Liver (tissue), 9 donors: ENCODE data around the gene PLIN4. TPM values are rescaled to one million over a fixed set of nuclear protein-coding genes. Genes with fewer than 3 reads are reported as not detected.

Experiments used
- DNase-seq: peaks from one replicate; pipeline ENCODE4 v3.0.0-alpha.2; 2017; ENCODE audit warnings: low spot score
- H3K27ac ChIP-seq, 2 donors: one replicate each; pipeline ENCODE4 v1.7.0; 2013; ENCODE audit warnings: inconsistent platforms in 2 of 2, low read length in 2 of 2, control low read depth in 1 of 2, low read depth in 1 of 2, mild to moderate bottlenecking in 1 of 2
- H3K27me3 ChIP-seq, 4 donors: one replicate each; pipeline versions ENCODE4 v1.6.1 to v1.7.0; 2013; ENCODE audit warnings: low read length in 3 of 4, inconsistent platforms in 1 of 4, mild to moderate bottlenecking in 1 of 4, moderate library complexity in 1 of 4; ENCODE audit not compliant: control insufficient read depth in 4 of 4, insufficient read depth in 4 of 4
- H3K36me3 ChIP-seq, 4 donors: one replicate each; pipeline versions ENCODE4 v1.6.1 to v1.7.0; 2013; ENCODE audit warnings: low read length in 3 of 4, mild to moderate bottlenecking in 3 of 4, low read depth in 1 of 4, moderate library complexity in 1 of 4; ENCODE audit not compliant: control insufficient read depth in 4 of 4, insufficient read depth in 3 of 4
- H3K4me1 ChIP-seq, 4 donors: one replicate each; pipeline versions ENCODE4 v1.6.1 to v1.7.0; 2013; ENCODE audit warnings: low read length in 3 of 4, mild to moderate bottlenecking in 3 of 4, moderate library complexity in 1 of 4; ENCODE audit not compliant: control insufficient read depth in 4 of 4, insufficient read depth in 4 of 4
- H3K4me3 ChIP-seq, 3 donors: one replicate each; pipeline versions ENCODE4 v1.6.1 to v1.7.0; 2013; ENCODE audit warnings: low read length in 3 of 3, control low read depth in 1 of 3, low read depth in 1 of 3, mild to moderate bottlenecking in 1 of 3
- H3K9ac ChIP-seq, 2 donors: one replicate each; pipeline ENCODE4 v1.7.0; 2013; ENCODE audit warnings: low read length in 2 of 2, mild to moderate bottlenecking in 2 of 2, moderate library complexity in 2 of 2, control low read depth in 1 of 2, low read depth in 1 of 2
- H3K9me3 ChIP-seq, 4 donors: one replicate each; pipeline versions ENCODE4 v1.6.1 to v1.7.0; 2013; ENCODE audit warnings: low read length in 3 of 4; ENCODE audit not compliant: control insufficient read depth in 4 of 4
- ATF3 ChIP-seq: IDR thresholded peaks from 2 replicates; pipeline ENCODE4 v1.6.1; 2016; ENCODE audit warnings: antibody characterized with exemption
- EGR1 ChIP-seq, 2 donors: IDR thresholded peaks; 2 replicates each; pipeline ENCODE4 v1.6.1; 2016 to 2018; ENCODE audit warnings: antibody characterized with exemption in 2 of 2, low read depth in 2 of 2
- FOXA1 ChIP-seq: IDR thresholded peaks from 2 replicates; pipeline ENCODE4 v1.6.1; 2016; ENCODE audit warnings: antibody characterized with exemption
- FOXA2 ChIP-seq: IDR thresholded peaks from 2 replicates; pipeline ENCODE4 v1.6.1; 2016; ENCODE audit warnings: antibody characterized with exemption
- GABPA ChIP-seq, 2 donors: IDR thresholded peaks in 1 of 2; conservative IDR thresholded peaks in 1 of 2; 2 replicates each; pipeline ENCODE4 v1.6.1; 2016; ENCODE audit warnings: antibody characterized with exemption in 2 of 2, mild to moderate bottlenecking in 1 of 2, moderate library complexity in 1 of 2
- HNF4G ChIP-seq: IDR thresholded peaks from 2 replicates; pipeline ENCODE4 v1.6.1; 2016; ENCODE audit warnings: antibody characterized with exemption
- MAX ChIP-seq: IDR thresholded peaks from 2 replicates; pipeline ENCODE4 v1.6.1; 2016; ENCODE audit warnings: antibody characterized with exemption
- NR2F2 ChIP-seq: IDR thresholded peaks from 2 replicates; pipeline ENCODE4 v1.6.1; 2016; ENCODE audit warnings: antibody characterized with exemption
- SP1 ChIP-seq: IDR thresholded peaks from 2 replicates; pipeline ENCODE4 v1.6.1; 2018; ENCODE audit warnings: antibody characterized with exemption, mild to moderate bottlenecking
- TAF1 ChIP-seq: conservative IDR thresholded peaks from 2 replicates; pipeline ENCODE4 v1.6.1; 2016; ENCODE audit warnings: antibody characterized with exemption, mild to moderate bottlenecking
- WGBS: extraction: QIAGEN DNeasy Blood & Tissue Kit; methylation state at CpG from one replicate; pipeline ENCODE4 v1.1.7; 2013; 5-methylcytosine and 5-hydroxymethylcytosine counted together
- polyA plus RNA-seq, 2 donors: library from polyadenylated mRNA; stranded (reverse) in 1 of 2; unstranded in 1 of 2; fragments of 200-250 nt in 1 of 2; fragments of >200 nt in 1 of 2; fragmentation: Nextera tagmentation in 1 of 2; extraction: Ambion mirVana in 1 of 2; gene quantifications; one replicate each; pipeline versions ENCODE4 v1.2.1 to v1.2.3, GENCODE V29; 2013 to 2015
- total RNA-seq, 2 donors: library from RNA; depleted of rRNA; stranded (reverse); fragments of >200 nt; gene quantifications; one replicate each; pipeline ENCODE4 v1.2.3, GENCODE V29; 2014
- TF ChIP-seq, protein P1 (sequence below): IDR thresholded peaks from 2 replicates; pipeline ENCODE4 v1.6.1; 2016; ENCODE audit warnings: antibody characterized with exemption, mild to moderate bottlenecking
- TF ChIP-seq, protein P2 (sequence below): fragments of 150-350 bp; IDR thresholded peaks from 2 replicates; pipeline ENCODE4 v1.5.1; 2017; ENCODE audit warnings: improper control_type of control experiment, low read depth, low read length; ENCODE audit not compliant: missing input control
- donor health status: healthy.
- donor health status: healthy.
- donor health status: healthy.
- donor health status: healthy.
- donor health status: healthy.

Gene PLIN4
- total and polyA plus RNA-seq, 4 donors = 3.1 to 49.1 (median 9.5) TPM

DNA sequence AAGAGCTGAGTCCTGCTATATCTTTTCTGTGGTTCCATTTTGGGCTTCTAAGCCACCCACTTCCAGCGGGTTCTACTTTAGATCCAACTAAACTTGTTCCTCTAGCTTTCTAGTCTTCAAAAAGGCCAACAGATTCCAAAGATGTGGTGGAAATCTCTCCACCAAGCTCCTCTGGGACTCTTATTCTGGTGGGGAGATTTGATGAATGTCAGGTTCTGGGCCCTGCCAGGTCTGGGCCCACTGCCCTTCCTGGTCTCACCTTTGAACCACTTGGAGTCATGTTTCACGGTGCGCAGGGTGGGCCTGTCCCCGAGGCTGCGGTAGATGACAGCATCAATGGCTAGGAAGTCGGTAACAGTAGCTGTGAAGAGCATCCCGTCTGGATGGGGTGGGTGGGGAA, 36.4 kb upstream of the PLIN4 start:
- DNase-seq = no peak
- no peaks in the 10 kb centered on the region for H3K36me3 ChIP-seq
- WGBS = 82% methylated on average over 7 of the region's 7 CpGs

GRCh38 chr19:4553775-4554174, 35.5 kb upstream of the PLIN4 start:
- no peaks in the 10 kb centered on the region for H3K9me3 ChIP-seq
- TF ChIP-seq MAX (no peak), SP1 (no peak)
- TF ChIP-seq, protein P1, sequence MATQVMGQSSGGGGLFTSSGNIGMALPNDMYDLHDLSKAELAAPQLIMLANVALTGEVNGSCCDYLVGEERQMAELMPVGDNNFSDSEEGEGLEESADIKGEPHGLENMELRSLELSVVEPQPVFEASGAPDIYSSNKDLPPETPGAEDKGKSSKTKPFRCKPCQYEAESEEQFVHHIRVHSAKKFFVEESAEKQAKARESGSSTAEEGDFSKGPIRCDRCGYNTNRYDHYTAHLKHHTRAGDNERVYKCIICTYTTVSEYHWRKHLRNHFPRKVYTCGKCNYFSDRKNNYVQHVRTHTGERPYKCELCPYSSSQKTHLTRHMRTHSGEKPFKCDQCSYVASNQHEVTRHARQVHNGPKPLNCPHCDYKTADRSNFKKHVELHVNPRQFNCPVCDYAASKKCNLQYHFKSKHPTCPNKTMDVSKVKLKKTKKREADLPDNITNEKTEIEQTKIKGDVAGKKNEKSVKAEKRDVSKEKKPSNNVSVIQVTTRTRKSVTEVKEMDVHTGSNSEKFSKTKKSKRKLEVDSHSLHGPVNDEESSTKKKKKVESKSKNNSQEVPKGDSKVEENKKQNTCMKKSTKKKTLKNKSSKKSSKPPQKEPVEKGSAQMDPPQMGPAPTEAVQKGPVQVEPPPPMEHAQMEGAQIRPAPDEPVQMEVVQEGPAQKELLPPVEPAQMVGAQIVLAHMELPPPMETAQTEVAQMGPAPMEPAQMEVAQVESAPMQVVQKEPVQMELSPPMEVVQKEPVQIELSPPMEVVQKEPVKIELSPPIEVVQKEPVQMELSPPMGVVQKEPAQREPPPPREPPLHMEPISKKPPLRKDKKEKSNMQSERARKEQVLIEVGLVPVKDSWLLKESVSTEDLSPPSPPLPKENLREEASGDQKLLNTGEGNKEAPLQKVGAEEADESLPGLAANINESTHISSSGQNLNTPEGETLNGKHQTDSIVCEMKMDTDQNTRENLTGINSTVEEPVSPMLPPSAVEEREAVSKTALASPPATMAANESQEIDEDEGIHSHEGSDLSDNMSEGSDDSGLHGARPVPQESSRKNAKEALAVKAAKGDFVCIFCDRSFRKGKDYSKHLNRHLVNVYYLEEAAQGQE = no peak
- TF ChIP-seq, protein P2, sequence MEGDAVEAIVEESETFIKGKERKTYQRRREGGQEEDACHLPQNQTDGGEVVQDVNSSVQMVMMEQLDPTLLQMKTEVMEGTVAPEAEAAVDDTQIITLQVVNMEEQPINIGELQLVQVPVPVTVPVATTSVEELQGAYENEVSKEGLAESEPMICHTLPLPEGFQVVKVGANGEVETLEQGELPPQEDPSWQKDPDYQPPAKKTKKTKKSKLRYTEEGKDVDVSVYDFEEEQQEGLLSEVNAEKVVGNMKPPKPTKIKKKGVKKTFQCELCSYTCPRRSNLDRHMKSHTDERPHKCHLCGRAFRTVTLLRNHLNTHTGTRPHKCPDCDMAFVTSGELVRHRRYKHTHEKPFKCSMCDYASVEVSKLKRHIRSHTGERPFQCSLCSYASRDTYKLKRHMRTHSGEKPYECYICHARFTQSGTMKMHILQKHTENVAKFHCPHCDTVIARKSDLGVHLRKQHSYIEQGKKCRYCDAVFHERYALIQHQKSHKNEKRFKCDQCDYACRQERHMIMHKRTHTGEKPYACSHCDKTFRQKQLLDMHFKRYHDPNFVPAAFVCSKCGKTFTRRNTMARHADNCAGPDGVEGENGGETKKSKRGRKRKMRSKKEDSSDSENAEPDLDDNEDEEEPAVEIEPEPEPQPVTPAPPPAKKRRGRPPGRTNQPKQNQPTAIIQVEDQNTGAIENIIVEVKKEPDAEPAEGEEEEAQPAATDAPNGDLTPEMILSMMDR = no peak
- no peak for DNase-seq
- WGBS = 61% methylated on average over 3 of the region's 3 CpGs
- no peaks in the 10 kb centered on the region for H3K27me3 ChIP-seq
- H3K4me3 ChIP-seq = no peak overlapping the region
- peaks cover 0 to 7% (median 3%) of the 10 kb centered on the region in 4 donors for H3K4me1 ChIP-seq
- H3K9ac ChIP-seq = no peak overlapping the region
- H3K27ac ChIP-seq = no peak overlapping the region
- no peaks in the 10 kb centered on the region for H3K36me3 ChIP-seq

More for the DNA sequence above, 36.4 kb upstream of the PLIN4 start:
- peaks cover 0 to 7% (median 3%) of the 10 kb centered on the region in 4 donors for H3K4me1 ChIP-seq
- H3K9ac ChIP-seq = no peak overlapping the region
- H3K9me3 ChIP-seq = no peaks in the 10 kb centered on the region
- H3K4me3 ChIP-seq = no peak overlapping the region
- no peak overlapping the region for H3K27ac ChIP-seq
- TF ChIP-seq, protein P1 = no peak
- no peak for TF ChIP-seq ATF3
- TF ChIP-seq HNF4G = no peak
- TF ChIP-seq, protein P2 = no peak
- no peak for TF ChIP-seq GABPA (IDR thresholded peaks at IDR 0.05 in 1 of 2, conservative IDR thresholded peaks at IDR 0.05 in 1 of 2)
- TF ChIP-seq TAF1 = no peak
- no peak for TF ChIP-seq SP1
- TF ChIP-seq FOXA2 = no peak
- TF ChIP-seq EGR1 (IDR thresholded peaks at IDR 0.05; ENCODE audit: low read depth in 2 of 2) = no peak
- TF ChIP-seq NR2F2 = no peak
- no peak for TF ChIP-seq MAX
- TF ChIP-seq FOXA1 = no peak
- H3K27me3 ChIP-seq = no peaks in the 10 kb centered on the region
